Umbilical cord (tissue), 2 donors: ENCODE data around the gene NDUFS3. TPM values are rescaled to one million over a fixed set of nuclear protein-coding genes. Genes with fewer than 3 reads are reported as not detected.
"Not testable (repeated sequence)": the region's sequence is repeated elsewhere in the genome, so short reads cannot be mapped to it uniquely, and the experiment has no call there.

Experiments
- DNase-seq: peaks from one replicate; pipeline ENCODE4 v3.0.0-alpha.2; 2015; ENCODE audit warnings: low spot score
- total RNA-seq: library from RNA; depleted of rRNA; stranded (reverse); fragments of >200 nt; gene quantifications from one replicate; pipeline ENCODE4 v1.2.3, GENCODE V29; 2014; ENCODE audit warnings: low replicate concordance; ENCODE audit not compliant: insufficient read depth

Gene NDUFS3
- 40.2 TPM for total RNA-seq

DNA sequence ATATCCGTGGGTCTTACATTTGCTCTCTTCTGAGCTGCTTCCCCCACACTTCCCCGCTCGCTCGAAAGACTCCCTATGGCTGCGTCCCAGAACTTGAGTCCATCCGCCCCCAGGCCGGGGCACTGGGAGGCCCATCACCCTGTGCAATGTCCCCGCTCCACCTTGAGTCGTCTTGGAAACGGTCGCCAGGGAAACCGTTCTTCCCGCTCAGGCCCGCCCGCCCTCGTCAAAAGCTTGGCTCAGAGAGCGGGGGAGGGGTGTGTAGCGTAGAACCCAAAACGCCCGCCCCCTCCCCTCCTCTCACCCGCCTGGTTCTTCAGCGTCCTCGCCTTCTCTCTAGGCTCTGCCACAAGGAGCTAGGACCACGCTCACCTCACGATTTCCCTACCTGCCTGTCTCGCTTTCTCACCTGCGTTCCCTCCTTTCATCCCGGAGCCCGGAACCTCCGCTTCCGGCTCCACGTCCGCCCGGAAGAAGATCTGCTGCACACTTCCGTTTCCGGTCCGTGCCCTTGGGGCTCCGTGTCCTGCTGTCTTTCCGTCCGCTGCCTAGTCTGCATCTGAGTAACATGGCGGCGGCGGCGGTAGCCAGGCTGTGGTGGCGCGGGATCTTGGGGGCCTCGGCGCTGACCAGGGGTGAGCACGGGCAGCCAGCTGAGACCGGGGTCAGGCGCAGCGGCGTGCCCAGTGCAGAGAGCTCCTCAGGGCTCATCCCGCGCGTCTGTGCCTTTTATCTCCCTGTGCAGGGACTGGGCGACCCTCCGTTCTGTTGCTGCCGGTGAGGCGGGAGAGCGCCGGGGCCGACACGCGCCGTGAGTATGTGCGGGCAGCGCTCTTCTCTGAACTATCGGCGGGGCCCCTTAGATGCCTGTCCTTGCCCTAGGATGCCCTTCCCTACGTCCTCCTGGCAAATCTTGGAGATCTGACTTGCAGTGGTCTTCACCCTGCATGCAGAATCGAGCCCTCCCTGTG lies at the start of gene NDUFS3, which contains the start of gene KBTBD4:
Gene NDUFS3, plus strand, starts transcription at position 551 of the 971 bp plus-strand sequence. Its CDS starts 18 bp downstream, at position 569.
Gene KBTBD4, minus strand, starts transcription at position 447 of the 971 bp plus-strand sequence. Its CDS starts 19 bp downstream, at position 428.
- peak; percentile 97 for DNase-seq

DNA sequence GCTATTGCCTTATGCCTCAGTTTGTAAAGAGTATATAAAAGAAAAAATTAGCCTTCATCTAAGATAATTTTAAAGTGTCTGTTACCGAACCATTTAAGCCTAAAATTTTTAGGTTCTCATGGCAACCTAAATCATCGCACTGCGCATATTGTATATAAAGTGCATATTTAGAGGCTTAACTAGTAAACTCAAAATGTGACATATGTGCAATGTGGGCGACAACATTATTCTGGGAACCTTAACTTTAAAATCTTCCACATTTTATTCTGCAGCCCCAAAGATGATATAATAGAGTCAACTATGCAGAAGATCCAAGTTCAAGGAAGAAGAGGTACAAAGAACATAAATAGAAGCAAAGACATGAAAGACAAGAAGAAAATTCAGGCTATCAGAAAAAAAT lies 48.9 kb upstream of the NDUFS3 start:
- DNase-seq, result no peak

DNA sequence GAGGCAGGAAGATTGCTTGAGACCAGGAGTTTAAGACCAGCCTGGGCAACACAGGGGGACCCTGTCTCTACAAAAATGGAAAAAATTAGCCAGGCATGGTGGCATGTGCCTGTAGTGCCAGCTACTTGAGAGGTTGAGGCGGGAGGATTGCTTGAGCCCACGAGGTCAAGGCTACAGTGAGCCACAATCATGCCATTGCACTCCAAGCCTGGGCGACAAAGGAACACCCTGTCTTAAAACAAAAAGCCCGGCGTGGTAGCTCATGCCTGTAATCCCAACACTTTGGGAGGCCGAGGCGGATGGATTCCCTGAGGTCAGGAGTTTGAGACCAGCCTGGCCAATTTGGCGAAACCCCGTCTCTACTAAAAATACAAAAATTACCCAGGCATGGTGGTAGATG lies 48.2 kb upstream of the NDUFS3 start:
- not testable (repeated sequence) for DNase-seq

GRCh38 chr11:47531666-47532065 lies 47.2 kb upstream of the NDUFS3 start:
- DNase-seq, result no peak

DNA sequence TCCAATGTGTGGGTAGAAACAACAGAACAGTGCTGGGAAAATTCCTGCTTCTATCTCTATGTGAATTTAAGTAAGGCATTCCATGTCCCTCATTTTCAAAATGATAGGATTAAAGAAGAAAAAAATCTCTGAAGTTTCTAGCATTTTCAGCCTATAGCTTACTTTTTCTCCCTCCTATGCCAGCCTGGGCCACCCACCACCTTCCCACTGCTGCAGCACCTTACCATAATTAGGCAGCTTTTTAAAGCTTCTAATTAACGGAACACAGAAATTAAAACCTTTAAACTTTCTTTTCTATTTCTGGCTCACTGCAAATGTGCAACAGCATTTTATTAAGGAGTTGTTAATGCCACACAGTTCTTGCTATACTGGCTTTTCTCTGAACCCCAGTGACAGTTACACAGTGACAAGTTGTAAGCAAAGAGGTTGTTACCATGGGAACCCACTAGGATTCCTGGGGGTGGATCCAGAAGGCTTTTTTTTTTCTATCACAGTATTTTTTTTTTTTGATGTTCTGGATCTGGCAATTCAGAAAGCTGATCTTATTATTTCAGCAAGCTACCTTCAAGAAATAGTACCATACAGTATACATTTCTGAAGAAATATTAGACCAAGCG lies 46.2 kb upstream of the NDUFS3 start:
- peak; percentile 30 for DNase-seq

DNA sequence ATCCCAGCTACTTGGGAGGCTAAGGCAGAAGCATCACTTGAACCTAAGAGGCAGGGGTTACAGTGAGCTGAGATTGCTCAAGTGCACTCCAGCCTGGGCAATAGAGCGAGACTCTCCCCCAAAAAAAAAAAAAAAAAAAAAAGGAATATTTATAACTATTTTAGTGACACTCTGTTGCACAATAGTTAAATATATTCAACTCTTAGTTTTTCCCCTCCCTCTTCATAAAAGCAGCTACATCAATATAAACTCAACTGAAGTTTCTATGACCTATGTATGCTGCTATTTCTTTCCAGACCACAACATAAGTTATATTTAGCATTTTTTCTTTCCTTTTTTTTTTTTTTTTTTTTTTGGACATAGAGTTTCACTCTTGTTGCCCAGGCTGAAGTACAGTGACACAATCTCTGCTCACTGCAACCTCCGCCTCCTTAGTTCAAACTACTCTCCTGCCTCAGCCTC lies 45.2 kb upstream of the NDUFS3 start:
- no peak for DNase-seq

GRCh38 chr11:47534704-47535251 lies 44.1 kb upstream of the NDUFS3 start:
- no peak for DNase-seq

GRCh38 chr11:47536915-47537314 lies 42.0 kb upstream of the NDUFS3 start:
- DNase-seq, result no peak

DNA sequence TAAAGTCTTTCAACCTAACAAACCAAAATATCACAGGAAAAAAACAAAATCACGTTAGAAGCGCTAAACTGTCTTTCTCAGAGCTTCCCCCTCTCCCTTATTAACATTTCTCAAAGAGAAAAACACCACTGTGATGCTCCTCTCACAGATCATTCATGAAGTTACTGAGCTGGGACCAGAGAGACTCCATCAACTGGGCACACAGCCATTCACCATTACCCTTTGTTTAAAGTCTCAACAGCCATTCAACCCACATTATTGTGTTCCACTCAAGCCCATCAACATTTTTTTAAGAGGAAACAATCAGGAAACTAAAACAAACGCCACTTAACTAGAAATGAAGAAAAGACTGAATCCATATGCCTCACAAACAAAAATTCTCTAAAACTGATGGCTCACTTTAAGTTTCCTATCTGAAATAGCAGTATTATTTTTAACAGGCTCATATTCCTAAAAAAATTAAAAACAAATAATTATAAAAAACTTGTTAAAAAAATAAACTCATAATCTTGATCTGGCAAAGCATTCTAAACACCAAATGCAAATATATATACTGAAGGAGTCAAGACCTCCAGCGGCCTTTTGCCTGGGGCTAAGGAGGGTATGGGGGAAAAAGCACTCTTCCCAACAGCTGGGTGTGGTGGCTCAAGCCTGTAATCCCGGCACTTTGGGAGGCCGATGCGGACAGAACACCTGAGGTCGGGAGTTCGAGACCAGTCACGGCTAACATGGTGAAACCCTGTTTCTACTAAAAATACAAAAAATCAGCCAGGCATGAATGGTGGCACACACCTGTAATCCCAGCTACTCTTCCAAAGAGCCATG lies 39.9 kb upstream of the NDUFS3 start:
- DNase-seq, result no peak

- no peak for DNase-seq
Observed at GRCh38 chr11:47539681-47540039, 39.2 kb upstream of the NDUFS3 start.

DNA sequence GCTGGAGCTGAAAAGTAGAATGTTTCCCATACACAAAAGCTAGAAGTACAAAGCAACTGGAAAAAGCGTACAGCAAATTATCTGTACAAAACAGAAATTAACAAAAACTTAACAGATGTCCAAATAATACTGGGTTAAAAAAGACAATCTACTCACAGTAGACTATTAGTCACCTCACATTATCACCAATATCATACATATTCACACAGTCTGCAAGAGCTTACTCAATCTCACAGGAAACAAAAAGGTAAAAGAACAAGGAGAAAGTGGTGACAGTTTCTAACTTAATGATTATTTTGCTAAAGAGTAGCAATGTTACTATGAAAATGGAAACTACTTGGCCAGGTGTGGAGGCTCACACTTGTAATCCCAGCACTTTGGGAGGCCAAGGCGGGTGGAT lies 37.8 kb upstream of the NDUFS3 start:
- DNase-seq, result no peak

DNA sequence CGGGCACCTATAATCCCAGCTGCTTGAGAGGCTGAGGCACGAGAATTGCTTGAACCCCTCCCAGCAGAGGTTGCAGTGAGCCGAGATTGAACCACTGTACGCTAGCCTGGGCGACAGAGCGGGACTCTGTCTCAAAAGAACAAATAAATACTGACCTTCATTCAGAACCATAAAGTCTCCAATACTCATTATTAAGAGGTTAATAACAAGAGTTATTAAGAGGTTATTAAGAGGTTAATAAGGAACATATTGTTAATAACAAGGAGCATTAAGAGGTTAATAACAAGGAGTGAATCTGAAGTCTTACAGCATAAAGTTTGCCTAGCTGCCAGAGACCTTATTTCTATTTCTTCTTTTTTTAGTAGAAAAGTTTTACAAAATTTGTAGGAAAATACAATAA lies 33.6 kb upstream of the NDUFS3 start:
- DNase-seq, result no peak

- not testable (repeated sequence) for DNase-seq
Observed at GRCh38 chr11:47546274-47546673, 32.6 kb upstream of the NDUFS3 start.

DNA sequence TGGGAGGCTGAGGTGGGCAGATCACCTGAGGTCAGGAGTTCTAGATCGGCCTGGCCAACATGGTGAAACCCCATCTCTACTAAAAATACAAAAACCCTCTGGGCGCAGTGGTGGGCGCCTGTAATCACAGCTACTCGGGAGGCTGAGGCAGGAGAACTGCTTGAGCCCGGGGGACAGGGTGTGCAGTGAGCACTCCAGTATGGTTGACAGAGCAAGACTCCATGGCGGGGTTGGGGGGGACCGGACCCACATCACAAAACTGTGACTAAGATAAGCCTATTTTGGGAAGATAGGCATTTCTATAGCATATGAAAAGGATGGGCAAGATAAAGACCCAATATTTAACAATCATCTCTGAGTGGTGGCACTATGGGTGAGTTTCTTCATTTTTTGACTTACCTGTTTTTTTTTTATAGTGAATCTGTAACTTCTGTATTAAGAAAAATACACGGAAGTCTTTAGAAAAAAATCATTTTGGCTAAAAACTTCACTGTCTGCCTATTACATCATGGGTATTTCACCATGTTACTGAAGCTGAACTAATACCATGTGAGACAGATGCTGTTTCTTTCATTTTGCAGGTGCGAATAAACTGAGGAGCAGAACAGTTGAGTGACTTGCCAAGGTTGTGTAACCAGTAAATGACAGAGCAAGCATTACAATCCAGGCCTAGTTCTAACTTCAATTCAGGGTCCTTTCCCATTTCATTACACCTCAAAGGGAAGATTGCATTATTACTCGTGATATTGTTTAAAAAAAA lies 28.4 kb upstream of the NDUFS3 start:
- DNase-seq, result no peak

DNA sequence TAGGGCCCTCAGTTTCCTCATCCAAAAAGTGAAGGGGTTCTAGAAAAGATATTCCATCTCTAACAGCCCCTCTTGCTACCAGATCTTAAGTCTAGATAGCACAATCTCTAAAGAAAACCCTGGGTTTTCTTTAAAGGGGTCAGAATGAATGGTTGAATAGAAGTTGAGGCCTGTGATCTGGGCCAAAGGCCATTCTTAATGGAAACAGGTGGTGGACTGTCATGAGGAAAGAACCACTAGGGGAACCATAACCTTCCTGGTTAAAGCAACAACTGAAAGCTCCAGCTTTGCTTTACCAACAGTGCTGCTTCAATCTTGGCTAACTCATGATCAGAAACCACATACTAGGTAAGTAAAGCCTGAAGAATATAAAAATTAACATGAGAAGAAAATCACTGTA lies 27.8 kb upstream of the NDUFS3 start:
- no peak for DNase-seq

DNA sequence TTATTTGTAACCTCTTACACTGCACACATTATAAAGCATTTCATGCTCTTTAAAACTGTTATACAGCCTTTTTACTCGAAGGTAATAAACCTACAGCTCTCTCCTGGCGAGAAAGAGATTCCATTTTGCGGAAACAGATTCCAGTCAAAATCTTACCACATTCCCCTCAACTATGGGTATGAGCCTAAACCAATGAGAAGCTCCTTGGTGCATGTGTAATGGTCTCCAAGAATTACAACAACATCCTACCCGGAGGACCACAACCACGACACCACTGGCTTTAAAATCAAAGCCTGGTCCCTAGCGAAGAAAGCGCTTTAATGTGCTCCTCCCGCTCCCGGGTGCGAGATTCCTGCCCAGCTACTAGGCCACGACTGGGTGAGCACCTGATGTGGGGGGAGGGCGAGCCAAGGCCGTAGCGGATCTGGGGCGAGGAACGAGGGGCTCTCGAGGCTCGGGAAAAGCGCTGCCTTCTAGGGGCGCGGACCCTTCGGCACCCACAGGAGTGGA lies 26.8 kb upstream of the NDUFS3 start:
- DNase-seq, result peak; percentile 40

- DNase-seq, result peak; percentile 95
Observed at GRCh38 chr11:47552566-47553405, 26.1 kb upstream of the NDUFS3 start, which contains the start of gene CELF1. TSS of gene CELF1 (minus strand) at chr11:47553132. CDS start at chr11:47499523, 53,609 bp downstream.

DNA sequence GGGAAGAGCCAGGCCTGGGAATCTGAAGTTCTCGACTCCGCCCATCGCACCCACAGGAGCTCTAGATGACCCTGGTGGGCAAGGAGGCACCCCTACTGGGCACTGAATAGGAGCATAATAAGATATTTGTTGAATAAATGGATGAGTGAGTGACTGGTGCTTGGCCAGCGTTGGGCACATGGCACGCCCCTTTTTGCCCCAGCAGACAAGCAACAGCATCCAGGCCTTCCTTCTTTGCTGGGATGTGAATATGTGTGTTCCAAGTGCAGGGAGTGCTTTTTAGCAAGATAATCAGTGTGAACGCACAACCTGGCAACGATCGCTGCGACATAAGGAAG lies 25.5 kb upstream of the NDUFS3 start:
- no peak for DNase-seq

- DNase-seq, result not testable (repeated sequence)
Observed at GRCh38 chr11:47557004-47557403, 21.9 kb upstream of the NDUFS3 start.
